H9 (cell line): ENCODE results near the gene PRKAG2. TPM values are rescaled to one million over a fixed set of nuclear protein-coding genes. Genes with fewer than 3 reads are reported as not detected.

ENCODE experiments used
- DNase-seq: peaks from one replicate; pipeline ENCODE4 v3.0.0-alpha.2; 2017
- H2AFZ ChIP-seq: one replicate; pipeline ENCODE4 v1.6.1; 2013; ENCODE audit warnings: mild to moderate bottlenecking, low read length, control low read depth, moderate library complexity
- H2AK5ac ChIP-seq: 2 replicates; pipeline ENCODE4 v1.6.1; 2013; ENCODE audit warnings: low read length, control low read depth, mixed read lengths; ENCODE audit not compliant: insufficient read length
- H2BK120ac ChIP-seq: one replicate; pipeline ENCODE4 v1.6.1; 2013; ENCODE audit warnings: low read depth, mild to moderate bottlenecking, low read length, control low read depth, inconsistent platforms; ENCODE audit not compliant: poor library complexity, severe bottlenecking
- H2BK12ac ChIP-seq: 2 replicates; pipeline ENCODE4 v1.6.1; 2013; ENCODE audit warnings: low read length, control low read depth, mixed read lengths, low read depth; ENCODE audit not compliant: insufficient read length
- H2BK15ac ChIP-seq: 2 replicates; pipeline ENCODE4 v1.6.1; 2013; ENCODE audit warnings: low read depth, low read length, control low read depth
- H2BK20ac ChIP-seq: one replicate; pipeline ENCODE4 v1.6.1; 2013; ENCODE audit warnings: low read depth, mild to moderate bottlenecking, low read length, control low read depth, inconsistent platforms; ENCODE audit not compliant: poor library complexity, severe bottlenecking
- H2BK5ac ChIP-seq: 2 replicates; pipeline ENCODE4 v1.6.1; 2013; ENCODE audit warnings: low read length, control low read depth, mixed read lengths; ENCODE audit not compliant: insufficient read length
- H3K14ac ChIP-seq: 2 replicates; pipeline ENCODE4 v1.6.1; 2013; ENCODE audit warnings: low read length, control low read depth; ENCODE audit not compliant: insufficient read depth
- H3K18ac ChIP-seq: 2 replicates; pipeline ENCODE4 v1.6.1; 2013; ENCODE audit warnings: low read depth, mild to moderate bottlenecking, mixed read lengths, low read length, control low read depth; ENCODE audit not compliant: insufficient read length
- H3K23ac ChIP-seq: 2 replicates; pipeline ENCODE4 v1.6.1; 2013; ENCODE audit warnings: low read length, control low read depth, mixed read lengths, low read depth; ENCODE audit not compliant: insufficient read length
- H3K23me2 ChIP-seq: 2 replicates; pipeline ENCODE4 v1.6.1; 2013; ENCODE audit warnings: low read depth, mild to moderate bottlenecking, mixed read lengths, low read length, control low read depth; ENCODE audit not compliant: insufficient read length, poor library complexity, severe bottlenecking
- H3K27ac ChIP-seq: 2 replicates; pipeline ENCODE4 v1.5.1; 2013; ENCODE audit warnings: low read length, control low read depth, mixed read lengths, low read depth; ENCODE audit not compliant: insufficient read length
- H3K27me3 ChIP-seq: 2 replicates; pipeline ENCODE4 v1.6.1; 2013; ENCODE audit warnings: low read length, control low read depth, inconsistent platforms; ENCODE audit not compliant: insufficient read depth
- H3K4ac ChIP-seq: 2 replicates; pipeline ENCODE4 v1.6.1; 2013; ENCODE audit warnings: low read depth, mild to moderate bottlenecking, control low read depth, inconsistent platforms, low read length, moderate library complexity
- H3K4me1 ChIP-seq: 2 replicates; pipeline ENCODE4 v1.6.1; 2013; ENCODE audit warnings: low read length, control low read depth, inconsistent platforms; ENCODE audit not compliant: insufficient read depth
- H3K4me2 ChIP-seq: 2 replicates; pipeline ENCODE4 v1.6.1; 2013; ENCODE audit warnings: low read length, control low read depth, mixed read lengths; ENCODE audit not compliant: insufficient read length, insufficient read depth
- H3K56ac ChIP-seq: 2 replicates; pipeline ENCODE4 v1.6.1; 2013; ENCODE audit warnings: low read depth, mild to moderate bottlenecking, mixed read lengths, low read length, control low read depth; ENCODE audit not compliant: insufficient read length
- H3K79me1 ChIP-seq: 2 replicates; pipeline ENCODE4 v1.6.1; 2013; ENCODE audit warnings: low read depth, mild to moderate bottlenecking, moderate library complexity, low read length, control low read depth, inconsistent platforms; ENCODE audit not compliant: insufficient read depth, poor library complexity, severe bottlenecking
- H3K79me2 ChIP-seq: 2 replicates; pipeline ENCODE4 v1.6.1; 2013; ENCODE audit warnings: low read length, control low read depth, inconsistent platforms; ENCODE audit not compliant: insufficient read depth
- H3K9ac ChIP-seq: 2 replicates; pipeline ENCODE4 v1.6.1; 2013; ENCODE audit warnings: low read length, control low read depth, mixed read lengths; ENCODE audit not compliant: insufficient read length; ENCODE audit errors: extremely low read depth
- H3K9me3 ChIP-seq: one replicate; pipeline ENCODE4 v1.6.1; 2013; ENCODE audit warnings: low read depth, low read length, inconsistent platforms; ENCODE audit not compliant: control insufficient read depth
- H3T11ph ChIP-seq: one replicate; pipeline ENCODE4 v1.6.1; 2013; ENCODE audit warnings: mild to moderate bottlenecking, low read length, control low read depth, inconsistent platforms
- H4K20me1 ChIP-seq: one replicate; pipeline ENCODE4 v1.6.1; 2013; ENCODE audit not compliant: control insufficient read depth, insufficient read length, insufficient read depth
- H4K5ac ChIP-seq: 2 replicates; pipeline ENCODE4 v1.6.1; 2013; ENCODE audit warnings: low read depth, mild to moderate bottlenecking, mixed read lengths, low read length, control low read depth; ENCODE audit not compliant: insufficient read length
- H4K8ac ChIP-seq: replicated peaks from 2 replicates; pipeline ENCODE4 v1.6.1; 2013; ENCODE audit warnings: low read length, control low read depth, mixed read lengths, low read depth; ENCODE audit not compliant: insufficient read length
- H4K91ac ChIP-seq: 2 replicates; pipeline ENCODE4 v1.6.1; 2013; ENCODE audit warnings: low read depth, mild to moderate bottlenecking, moderate library complexity, mixed read lengths, low read length, control low read depth; ENCODE audit not compliant: insufficient read length
- H3K27ac Mint-ChIP-seq, 3 experiments: 2 replicates in 2 of 3; 3 replicates in 1 of 3; pipeline ENCODE4 v1.8.0; 2020 to 2021; ENCODE audit warnings: mixed read lengths in 3 of 3, mild to moderate bottlenecking in 1 of 3, moderate library complexity in 1 of 3
- H3K27me3 Mint-ChIP-seq: 2 replicates; pipeline ENCODE4 v1.8.0; 2021; ENCODE audit warnings: low read depth, mild to moderate bottlenecking, moderate library complexity, mixed read lengths
- H3K36me3 Mint-ChIP-seq, 3 experiments: 2 replicates in 2 of 3; 3 replicates in 1 of 3; pipeline ENCODE4 v1.8.0; 2020 to 2021; ENCODE audit warnings: low read depth in 3 of 3, mixed read lengths in 3 of 3; ENCODE audit not compliant: insufficient read depth in 1 of 3
- H3K4me1 Mint-ChIP-seq, 2 experiments: 2 replicates each; pipeline ENCODE4 v1.8.0; 2020; ENCODE audit warnings: mixed read lengths in 2 of 2
- H3K4me3 Mint-ChIP-seq, 2 experiments: 2 replicates in 1 of 2; 3 replicates in 1 of 2; pipeline ENCODE4 v1.8.0; 2020 to 2021; ENCODE audit warnings: mild to moderate bottlenecking in 2 of 2, mixed read lengths in 2 of 2, moderate library complexity in 1 of 2
- H3K9me3 Mint-ChIP-seq, 2 experiments: 2 replicates in 1 of 2; 3 replicates in 1 of 2; pipeline ENCODE4 v1.8.0; 2020; ENCODE audit warnings: mild to moderate bottlenecking in 2 of 2, mixed read lengths in 2 of 2, moderate library complexity in 1 of 2
- WGBS: extraction: QIAGEN DNeasy Blood & Tissue Kit; methylation state at CpG from one replicate; pipeline ENCODE4 v1.1.7; 2013; ENCODE audit warnings: missing lambda C conversion rate, low lambda C conversion rate, mixed read lengths; ENCODE audit not compliant: insufficient read length; ENCODE audit errors: extremely low coverage; 5-methylcytosine and 5-hydroxymethylcytosine counted together
- total RNA-seq: library from RNA; stranded (reverse); gene quantifications from 2 replicates; pipeline ENCODE4 v1.2.1, GENCODE V29; 2021
- TF ChIP-seq, protein P1 (sequence below): fragments of 200-600 bp; sonication (generic); conservative IDR thresholded peaks from 3 replicates; pipeline ENCODE4 v1.8.0; 2021; ENCODE audit warnings: antibody characterized with exemption, mild to moderate bottlenecking

The PRKAG2 gene
- total RNA-seq, 1 experiment from 2014 or later, result 11.8 TPM

DNA sequence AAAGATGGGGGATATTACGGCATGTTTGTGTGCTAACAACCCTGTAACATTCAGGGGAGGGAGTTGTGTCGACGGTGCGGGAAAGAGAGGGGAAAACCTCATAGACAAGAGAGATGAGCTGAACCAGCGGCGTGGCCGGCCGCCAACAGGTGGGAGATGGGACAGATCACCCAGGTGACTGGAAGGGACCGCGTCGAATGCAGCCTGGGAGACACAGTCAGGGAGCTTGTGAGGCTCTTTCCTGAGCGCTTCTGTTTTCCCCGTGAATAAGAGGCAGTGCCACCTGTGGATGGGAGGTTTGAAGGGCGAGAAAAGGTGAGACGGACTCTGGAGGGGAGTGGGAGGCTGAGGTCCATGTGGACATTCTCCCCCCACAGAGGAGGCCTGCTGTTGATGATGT lies 9.9 kb upstream of the PRKAG2 start:
- Histone ChIP-seq H3K27me3 (no peaks in the 10 kb centered on the region), H2AFZ (no peak overlapping the region), H3K56ac (no peak overlapping the region), H3T11ph (no peak overlapping the region), H2BK120ac (no peak overlapping the region), H3K23ac (no peak overlapping the region), H3K23me2 (no peaks in the 10 kb centered on the region), H2BK5ac (no peak overlapping the region), H3K4me2 (no peak overlapping the region), H2BK20ac (no peak overlapping the region), H2AK5ac (no peak overlapping the region), H3K9ac (no peak overlapping the region), H3K18ac (no peak overlapping the region), H4K8ac (no peak overlapping the region), H3K79me2 (no peaks in the 10 kb centered on the region), H4K91ac (no peak overlapping the region), H2BK15ac (no peak overlapping the region), H3K79me1 (no peaks in the 10 kb centered on the region), H3K27ac (no peak overlapping the region), H3K14ac (no peak overlapping the region), H3K4ac (no peak overlapping the region), H2BK12ac (no peak overlapping the region), H4K5ac (no peak overlapping the region), H3K4me1 (no peaks in the 10 kb centered on the region), H3K9me3 (no peaks in the 10 kb centered on the region), H4K20me1 (no peaks in the 10 kb centered on the region)
- no peaks in the 10 kb centered on the region for H3K9me3 Mint-ChIP-seq
- peaks cover 78% of the 10 kb centered on the region for H3K27me3 Mint-ChIP-seq
- H3K27ac Mint-ChIP-seq, result no peak overlapping the region
- TF ChIP-seq, protein P1, sequence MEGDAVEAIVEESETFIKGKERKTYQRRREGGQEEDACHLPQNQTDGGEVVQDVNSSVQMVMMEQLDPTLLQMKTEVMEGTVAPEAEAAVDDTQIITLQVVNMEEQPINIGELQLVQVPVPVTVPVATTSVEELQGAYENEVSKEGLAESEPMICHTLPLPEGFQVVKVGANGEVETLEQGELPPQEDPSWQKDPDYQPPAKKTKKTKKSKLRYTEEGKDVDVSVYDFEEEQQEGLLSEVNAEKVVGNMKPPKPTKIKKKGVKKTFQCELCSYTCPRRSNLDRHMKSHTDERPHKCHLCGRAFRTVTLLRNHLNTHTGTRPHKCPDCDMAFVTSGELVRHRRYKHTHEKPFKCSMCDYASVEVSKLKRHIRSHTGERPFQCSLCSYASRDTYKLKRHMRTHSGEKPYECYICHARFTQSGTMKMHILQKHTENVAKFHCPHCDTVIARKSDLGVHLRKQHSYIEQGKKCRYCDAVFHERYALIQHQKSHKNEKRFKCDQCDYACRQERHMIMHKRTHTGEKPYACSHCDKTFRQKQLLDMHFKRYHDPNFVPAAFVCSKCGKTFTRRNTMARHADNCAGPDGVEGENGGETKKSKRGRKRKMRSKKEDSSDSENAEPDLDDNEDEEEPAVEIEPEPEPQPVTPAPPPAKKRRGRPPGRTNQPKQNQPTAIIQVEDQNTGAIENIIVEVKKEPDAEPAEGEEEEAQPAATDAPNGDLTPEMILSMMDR, result no peak
- H3K4me3 Mint-ChIP-seq, result no peak overlapping the region
- no CpG with 5 or more reads among the region's 15 CpGs for WGBS
- no peak for DNase-seq
- H3K36me3 Mint-ChIP-seq, result no peaks in the 10 kb centered on the region
- peaks cover 10 to 20% of the 10 kb centered on the region in 2 experiments; a peak in 3 of 4 replicates for H3K4me1 Mint-ChIP-seq
